Stimulated activated naive CD8-positive, alpha-beta T cell treated with anti-CD3 and anti-CD28 coated beads, Interleukin-15, Interleukin-2, amounts not matched to agents 100 U/mL and 50 U/mL, for 24 hours (primary cell): ENCODE data around the gene TIAM1.

Experiments used
- ATAC-seq: fragments of 150-1000 bp; cut with Tn5 transposase; one replicate; pipeline ENCODE4 v1.10.0; 2021
- DNase-seq: peaks from one replicate; pipeline ENCODE4 v3.0.0; 2021

Gene TIAM1

DNA sequence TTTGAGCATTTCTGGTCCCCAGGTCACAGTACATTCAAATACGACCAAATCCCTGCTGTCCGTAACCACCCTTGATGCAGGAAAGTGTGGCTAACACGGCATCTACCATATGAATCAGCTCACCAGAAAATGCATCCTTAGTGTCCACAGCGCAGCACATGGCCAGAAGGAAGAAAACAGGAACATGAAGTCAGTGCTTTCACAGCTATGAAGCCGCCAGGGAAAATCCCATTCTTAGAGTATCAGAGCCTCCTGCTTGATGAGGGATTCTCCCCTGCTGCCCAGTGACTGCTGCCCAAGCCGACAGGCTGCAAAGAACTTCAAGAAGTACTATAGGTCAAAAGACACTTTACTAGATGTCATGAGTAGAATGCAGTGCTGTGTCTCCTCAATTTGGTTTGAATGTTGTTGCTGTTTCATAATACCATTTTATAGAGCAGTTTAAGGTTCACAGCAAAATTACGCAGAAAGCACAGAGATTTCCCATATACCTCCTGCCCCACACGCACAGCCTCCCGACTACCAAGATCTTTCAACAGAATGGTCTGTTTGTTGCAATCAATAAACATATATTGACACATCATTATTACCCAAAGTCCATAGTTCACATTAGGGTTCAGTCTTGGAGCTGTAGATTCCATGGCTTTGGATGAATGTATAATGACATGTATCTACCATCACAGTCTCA lies 14.5 kb downstream of the TIAM1 start:
- DNase-seq (no peak), ATAC-seq (no peak)

DNA sequence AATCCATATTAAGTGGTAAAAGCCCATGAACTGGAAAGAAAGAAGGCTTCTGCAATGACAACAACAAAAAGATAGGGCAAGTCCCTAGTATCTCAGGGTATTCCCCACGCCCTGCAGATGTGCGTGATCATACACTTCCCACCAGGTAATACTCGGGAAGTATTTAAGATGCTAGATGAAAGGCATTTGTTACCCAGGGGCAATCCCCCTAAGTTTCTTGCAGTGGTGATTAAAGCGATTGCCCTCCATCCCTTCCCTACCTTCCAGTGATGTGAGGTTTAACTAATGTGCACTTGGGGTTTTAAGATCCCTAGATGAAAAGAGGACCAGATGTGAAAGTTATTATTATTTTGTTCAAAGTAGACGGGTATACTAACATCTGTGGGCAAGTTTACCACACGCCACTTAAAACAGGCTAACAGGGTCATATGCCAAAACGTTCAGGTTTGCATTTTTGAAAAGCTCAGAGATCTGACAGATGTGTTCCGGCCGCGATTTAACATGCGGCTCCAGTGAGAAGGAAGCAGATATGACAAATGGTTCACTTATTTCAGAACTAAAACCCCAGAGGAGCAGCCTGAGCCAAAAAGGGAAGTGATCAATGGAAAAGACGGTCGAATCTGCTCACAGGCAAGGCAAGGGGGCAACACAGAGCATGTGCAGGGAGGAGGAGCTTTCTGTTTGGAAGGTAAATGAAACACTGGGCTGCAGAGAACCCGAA lies 17.4 kb downstream of the TIAM1 start:
- ATAC-seq (peak; percentile 91), DNase-seq (peak; percentile 67)

DNA sequence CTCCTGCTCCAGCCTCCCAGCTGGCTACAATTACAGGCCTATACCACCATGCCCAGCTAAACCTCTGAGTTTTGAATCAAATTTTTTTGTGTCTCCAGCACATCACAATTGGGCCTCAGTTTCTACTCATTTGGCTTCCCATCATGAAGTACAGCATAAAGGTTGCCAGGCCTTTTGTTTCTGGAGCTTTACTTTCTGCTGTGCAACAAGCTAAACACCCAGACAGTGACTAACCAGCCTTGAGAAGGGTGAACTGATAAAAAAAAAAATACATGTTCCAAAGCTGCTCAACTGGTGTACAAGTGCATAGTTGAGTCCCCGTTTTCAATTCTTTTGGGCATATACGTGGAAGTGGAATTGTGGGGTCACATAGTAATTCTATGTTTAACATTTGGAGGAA lies 25.1 kb downstream of the TIAM1 start:
- DNase-seq (no peak), ATAC-seq (no peak)

DNA sequence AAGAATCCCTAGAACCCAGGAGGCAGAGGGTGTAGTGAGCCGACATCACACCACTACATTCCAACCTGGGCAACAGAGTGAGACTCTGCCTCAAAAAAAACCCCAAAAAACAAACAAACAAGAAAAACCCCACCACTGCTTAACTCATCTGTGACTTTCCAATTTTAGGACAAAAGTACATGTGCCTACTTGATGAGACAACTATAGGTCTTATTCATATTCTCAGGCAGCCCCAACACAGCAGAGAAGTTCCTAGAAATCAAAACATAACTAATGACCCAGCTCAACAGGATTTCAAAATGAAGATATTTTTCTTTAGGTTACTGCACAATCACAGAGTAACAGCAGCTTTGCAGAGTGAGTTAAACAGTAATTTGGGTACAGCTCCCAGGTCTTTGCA lies 26.4 kb downstream of the TIAM1 start:
- DNase-seq (no peak), ATAC-seq (no peak)

DNA sequence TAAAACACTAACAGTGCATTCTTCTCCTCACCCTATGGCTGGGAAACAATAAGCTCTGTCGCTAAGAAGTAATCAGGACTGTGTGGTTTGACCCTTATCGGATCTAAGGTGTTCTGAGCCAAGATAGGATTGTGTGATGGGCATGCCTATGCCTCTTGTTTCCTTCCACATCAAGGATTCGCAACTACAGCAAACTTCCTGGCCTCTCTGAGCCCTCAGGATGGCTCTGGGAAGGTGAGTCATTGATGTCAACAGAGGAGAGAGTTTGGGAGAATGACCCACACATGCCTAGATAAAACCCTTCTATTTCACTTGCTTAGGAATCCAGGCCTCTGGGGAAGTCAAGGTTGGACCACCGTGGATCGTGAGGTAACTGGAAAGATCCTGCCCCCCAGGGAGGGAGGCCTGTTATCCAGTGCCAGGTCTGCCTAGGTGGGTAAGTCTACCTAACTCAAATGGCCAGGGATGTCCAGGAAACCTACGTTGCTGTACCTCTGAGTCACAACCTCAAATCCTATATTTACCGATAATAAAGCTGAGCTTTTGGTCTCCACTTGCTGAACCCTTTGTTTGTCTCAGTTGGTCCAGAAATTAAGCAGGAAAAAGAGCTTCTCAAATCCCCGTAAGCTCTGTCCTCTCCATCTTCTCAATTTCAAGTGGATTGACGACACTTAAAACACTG lies 27.4 kb downstream of the TIAM1 start:
- DNase-seq (no peak), ATAC-seq (no peak)

DNA sequence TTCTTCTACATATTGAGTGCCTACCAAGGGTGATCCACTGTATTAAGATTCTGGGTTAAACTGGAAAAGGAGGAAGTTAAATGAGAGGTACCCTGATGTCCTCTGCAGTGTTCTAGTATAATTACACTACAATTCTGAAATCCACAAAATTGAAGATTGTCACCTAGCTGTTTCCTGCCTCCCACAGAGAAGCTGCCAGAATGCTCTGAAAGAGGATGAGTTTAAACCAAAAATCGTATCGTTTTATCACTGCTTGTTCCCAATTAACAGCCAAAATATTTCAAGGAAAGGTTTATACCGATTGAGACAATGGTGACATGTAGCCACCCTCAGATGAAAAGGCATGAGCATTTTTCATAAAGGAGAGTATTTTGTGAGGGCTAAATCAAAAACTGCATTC lies 28.0 kb downstream of the TIAM1 start:
- DNase-seq: no peak
- no peak for ATAC-seq

DNA sequence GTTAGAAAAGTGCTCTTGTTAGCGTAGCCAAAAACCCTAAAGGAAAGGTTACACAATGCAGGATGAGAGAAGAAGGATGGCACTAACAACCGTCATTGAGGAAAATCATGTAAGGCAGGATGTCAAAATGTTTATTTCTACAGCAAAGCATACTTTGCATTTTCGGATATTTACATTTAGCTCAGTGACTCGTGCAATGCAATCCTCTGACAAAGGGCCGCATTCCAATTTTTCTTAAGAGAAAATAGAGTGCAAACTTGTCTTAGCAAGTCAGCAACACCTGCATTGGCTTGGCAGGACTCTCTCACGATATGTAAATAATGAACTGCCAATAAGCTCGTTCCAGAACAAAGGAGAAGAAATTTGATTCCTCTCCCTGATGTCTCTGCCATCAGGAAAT lies 33.3 kb downstream of the TIAM1 start:
- DNase-seq: no peak
- ATAC-seq: no peak

DNA sequence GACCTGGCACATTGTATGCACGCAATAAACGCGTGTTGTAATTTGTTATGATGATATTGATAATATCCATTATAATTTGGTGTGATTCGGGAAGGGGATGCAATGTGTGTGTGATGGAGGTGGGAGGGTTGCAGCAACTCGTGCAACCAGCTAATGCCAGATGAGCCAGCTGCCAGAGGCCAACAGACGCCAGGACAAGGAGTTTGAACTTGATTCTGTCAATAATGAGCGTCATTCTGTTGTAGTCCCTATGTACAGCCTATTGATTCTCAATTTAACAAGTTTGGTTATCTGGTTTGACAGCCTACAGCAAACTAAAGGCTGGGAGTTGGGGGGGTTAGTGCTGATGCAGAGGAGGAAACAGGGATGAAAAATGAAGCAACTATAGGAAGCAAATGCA lies 35.5 kb downstream of the TIAM1 start:
- DNase-seq: no peak
- ATAC-seq: no peak

DNA sequence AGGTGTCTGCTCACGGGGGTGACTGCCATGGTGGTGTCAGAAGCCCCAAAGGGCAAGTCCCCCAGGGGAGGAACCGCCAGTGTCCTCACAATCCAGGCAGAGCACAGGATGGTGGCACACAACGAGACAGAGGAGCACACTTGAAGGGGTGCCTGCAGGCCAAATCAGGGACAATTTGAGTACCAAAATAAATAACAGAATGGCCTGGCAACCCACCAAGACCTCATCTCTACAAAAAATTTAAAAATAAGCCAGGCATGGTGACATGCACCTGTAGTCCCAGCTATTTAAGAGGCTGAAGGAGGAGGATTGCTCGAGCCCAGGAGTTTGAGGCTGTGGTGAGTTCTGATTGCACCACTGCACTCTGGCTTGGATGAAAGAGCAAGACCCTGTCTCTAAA lies 38.2 kb downstream of the TIAM1 start:
- DNase-seq: no peak

DNA sequence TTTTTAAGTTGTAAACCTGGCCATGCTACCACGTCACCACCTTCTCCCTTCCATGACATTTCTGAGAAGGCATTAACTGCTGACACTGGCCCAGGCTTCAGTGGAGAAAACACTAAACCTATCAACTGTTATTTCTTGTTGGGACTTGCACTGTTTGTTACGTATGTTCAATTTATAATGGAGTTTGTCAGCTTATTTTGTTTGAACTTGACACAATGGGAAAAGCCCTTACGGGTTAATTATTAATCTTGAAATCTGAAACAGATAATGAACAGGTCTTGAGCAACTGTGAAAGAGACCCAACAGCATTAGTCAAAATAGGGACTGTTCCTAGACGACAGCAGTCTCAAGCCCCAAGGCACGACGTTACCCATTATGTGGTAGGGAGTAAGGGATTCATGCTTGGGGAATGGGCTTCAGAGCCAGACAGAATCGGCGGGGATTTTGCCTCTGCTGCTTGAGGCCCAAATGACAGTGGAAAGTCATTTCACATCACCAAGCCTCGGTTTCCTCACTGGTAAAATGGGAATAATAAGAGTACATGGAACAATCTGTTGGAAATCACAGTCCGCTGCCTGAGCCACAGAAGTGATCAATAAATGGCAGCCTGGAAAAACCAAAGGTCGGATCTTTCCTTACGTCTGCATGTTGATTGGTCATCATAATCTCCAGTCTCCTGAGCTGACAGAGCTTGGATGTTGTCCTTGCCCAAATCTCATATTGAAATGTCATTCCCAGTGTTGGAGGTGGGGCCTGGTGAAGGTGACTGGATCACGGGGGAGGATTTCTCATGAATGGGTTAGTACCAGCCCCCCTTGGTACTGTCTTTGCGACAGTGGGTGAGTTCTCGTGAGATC lies 44.5 kb downstream of the TIAM1 start:
- no peak for ATAC-seq
- no peak for DNase-seq

More for the DNA sequence above, 38.2 kb downstream of the TIAM1 start:
- ATAC-seq: no peak

DNA sequence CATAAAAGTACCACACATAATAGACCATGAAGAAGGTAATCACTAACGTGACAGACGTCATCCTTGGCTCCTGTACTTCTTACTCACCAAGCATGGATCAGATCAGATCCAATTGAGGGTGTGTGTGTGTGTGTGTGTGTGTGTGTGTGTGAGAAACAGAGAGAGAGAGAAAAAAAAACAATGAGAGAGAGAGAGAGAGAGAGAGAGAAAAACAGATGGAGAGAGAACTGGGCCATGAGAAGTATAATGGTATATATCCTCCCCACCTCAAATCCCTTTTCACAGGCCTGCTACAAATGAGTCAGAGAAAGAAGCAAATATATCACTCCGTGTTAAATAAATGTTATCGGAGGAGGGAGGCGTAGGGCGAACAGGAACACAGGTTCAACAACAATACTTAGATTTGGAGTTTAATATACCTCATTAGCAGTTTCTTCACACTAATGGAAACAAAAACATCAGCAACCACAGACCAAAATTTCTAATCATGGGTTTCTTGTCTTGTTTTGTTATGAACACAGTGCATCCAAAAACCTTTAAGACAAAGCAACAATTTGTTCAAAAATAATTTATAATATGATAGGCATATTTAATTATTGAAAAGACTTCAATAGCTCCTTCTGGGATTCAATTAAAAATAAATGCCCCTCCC lies 45.3 kb downstream of the TIAM1 start:
- ATAC-seq (no peak), DNase-seq (no peak)

DNA sequence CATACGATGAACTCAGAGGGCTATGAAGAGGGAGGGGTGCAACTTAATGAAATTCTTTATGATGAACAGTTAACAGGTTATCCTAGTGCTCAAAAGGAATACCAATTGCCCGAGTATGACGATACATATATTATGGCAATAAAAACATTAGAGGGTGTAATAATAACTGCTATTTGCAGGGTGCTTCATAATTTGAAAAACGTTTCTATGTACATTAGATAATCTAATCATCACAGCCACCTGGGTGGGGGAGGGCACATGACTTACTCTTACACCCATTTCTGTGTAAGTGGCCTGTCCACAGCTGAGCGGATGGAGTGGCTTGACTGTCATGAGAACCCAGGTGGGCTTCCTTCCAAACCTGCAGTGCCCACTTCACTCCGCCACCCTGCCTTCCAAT lies 46.3 kb downstream of the TIAM1 start:
- DNase-seq (no peak), ATAC-seq (no peak)

DNA sequence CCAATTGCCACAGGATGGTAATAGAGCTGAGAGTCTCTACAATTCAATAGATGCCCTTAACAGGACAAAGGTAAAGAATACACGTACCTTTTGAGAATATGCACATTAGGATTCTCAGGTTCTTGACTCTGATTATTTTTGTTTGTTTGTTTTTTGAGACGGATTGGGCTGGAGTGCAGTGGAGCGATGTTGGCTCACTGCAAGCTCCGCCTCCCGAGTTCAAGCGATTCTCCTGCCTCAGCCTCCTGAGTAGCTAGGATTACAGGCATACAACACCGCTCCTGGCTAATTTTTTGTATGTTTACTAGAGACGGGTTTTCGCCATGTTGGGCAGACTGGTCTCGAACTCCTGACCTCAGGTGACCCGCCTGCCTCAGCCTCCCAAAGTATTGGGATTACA lies 48.4 kb downstream of the TIAM1 start:
- DNase-seq: no peak
- ATAC-seq: no peak

DNA sequence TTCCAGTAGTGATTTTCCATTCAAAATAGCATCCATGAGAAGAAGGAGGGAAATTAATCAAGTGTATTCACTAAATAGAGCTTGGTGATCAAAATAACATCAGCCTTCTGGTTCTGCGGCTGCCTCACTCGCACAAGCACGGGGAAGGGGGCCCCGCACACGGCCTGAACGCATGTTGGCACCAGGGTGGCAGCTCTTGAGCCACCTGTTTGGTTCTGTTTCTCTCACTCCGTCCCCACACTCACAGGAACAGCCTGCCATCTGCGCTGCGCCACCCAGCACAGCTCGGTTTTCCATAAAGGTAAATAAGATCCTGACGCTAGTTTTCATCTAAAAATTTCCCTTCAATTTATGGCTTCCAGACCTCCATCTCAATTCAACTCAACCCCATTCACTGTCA lies 49.4 kb downstream of the TIAM1 start:
- ATAC-seq (no peak), DNase-seq (no peak)

DNA sequence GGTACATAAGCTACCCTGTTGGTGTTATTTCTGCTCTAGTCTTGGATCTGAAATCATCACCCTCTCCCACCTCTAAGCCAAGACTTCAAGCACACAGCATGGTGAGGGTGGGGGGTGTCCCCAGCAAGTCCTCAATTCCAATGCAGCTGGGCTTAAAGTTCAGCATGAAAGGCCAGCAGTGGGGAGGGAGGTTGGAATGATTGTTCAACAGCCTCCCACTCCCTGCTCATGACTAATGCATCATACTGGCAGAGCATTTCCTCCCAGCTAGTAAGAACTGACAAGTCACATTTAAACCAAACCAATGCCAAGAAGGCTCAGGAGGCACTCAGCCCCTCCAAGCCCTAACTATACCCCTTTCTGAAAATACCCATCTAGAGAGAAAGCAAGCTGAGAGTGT lies 50.1 kb downstream of the TIAM1 start:
- DNase-seq (peak; percentile 75), ATAC-seq (peak; percentile 98)

DNA sequence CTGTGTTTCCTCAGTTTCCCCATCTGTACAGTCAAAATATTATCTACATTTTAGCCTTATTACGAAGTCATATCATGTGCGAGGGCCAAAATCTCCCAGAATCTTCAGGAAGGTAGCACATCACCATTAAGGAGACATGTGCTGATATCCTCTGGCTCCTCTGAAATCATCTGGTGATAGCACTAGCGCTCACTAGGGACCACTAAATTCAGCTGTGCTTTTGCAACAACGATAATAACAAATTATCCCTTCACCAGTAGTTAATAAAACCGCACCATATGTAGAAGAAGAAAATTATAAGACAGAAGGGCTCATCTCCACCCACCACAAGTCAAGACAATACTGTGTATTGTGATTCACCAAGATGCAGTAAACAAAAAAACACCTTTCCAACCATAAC lies 53.3 kb downstream of the TIAM1 start:
- no peak for ATAC-seq
- DNase-seq: no peak

DNA sequence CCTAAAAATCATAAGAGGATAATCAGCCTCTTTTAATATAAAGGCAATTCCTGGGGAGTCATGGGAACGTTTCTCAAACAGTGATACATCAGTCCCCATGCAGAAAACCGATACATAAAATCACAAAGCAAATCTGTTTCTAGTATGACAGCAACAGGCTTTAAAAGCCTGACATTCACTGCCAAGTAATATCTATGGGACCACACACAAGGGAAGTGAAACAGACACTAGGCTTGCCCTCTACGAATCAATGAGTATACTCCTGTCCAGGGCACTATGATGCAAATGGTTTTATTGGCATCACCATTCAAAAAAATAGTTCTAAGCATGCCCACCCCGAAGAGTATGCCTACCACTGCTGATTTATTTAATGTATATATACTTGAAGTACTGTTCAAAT lies 54.4 kb downstream of the TIAM1 start:
- ATAC-seq (no peak), DNase-seq (no peak)

DNA sequence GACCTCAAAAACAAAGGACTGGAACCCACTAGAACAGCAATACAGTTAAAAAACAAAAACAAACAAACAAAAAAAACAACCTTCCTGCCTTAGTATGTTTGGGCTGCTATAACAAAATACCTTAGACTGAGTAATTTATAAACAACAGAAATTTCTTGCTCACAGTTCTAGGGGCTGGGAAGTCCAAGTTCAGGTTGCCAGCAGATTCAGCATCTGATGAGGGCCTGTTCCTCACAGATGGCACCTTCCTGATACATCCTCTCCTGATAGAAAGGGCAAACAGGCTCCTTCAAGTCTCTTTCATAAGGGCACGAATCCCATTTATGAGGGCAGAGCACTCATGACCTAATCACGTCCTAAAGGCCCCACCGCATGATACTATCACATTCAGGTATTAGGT lies 55.9 kb downstream of the TIAM1 start:
- DNase-seq: no peak
- no peak for ATAC-seq

DNA sequence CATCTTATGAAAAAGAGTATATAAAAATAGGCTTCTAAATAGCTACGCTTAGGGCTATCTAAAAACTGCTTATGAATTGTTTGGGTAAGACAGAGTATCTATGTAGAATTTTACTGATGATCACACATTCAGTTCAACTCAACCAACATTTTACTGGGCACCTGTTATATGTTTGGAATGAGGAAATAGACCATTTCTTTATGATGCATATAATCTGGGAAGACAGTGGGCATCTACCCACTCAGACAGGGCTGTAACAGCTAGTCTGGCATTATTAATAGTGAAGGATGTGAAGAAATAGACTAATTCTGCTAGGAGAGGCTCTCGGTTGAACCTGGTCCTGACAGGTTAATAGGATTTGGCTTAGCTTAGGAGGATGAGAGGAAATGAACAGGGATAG lies 56.9 kb downstream of the TIAM1 start:
- DNase-seq: no peak
- ATAC-seq: no peak

DNA sequence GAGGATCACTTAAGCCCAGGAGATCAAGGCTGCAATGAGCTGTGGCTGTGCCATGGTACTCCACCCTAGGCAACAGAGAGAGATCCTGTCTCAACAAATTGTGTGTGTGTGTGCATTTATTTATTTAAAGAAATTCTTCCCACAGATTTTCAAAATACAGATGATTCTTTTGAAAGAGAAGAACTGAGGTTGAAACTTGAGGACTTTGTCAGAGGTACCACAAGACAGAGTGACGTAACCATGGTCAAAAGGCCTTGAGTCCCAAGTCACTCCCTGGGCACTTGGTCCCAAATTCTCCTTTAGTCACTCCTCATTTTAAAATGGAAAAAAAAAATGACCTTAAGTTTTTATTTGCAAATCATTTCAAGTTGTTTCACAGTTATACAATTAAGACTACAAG lies 57.4 kb downstream of the TIAM1 start:
- no peak for ATAC-seq
- DNase-seq: no peak

DNA sequence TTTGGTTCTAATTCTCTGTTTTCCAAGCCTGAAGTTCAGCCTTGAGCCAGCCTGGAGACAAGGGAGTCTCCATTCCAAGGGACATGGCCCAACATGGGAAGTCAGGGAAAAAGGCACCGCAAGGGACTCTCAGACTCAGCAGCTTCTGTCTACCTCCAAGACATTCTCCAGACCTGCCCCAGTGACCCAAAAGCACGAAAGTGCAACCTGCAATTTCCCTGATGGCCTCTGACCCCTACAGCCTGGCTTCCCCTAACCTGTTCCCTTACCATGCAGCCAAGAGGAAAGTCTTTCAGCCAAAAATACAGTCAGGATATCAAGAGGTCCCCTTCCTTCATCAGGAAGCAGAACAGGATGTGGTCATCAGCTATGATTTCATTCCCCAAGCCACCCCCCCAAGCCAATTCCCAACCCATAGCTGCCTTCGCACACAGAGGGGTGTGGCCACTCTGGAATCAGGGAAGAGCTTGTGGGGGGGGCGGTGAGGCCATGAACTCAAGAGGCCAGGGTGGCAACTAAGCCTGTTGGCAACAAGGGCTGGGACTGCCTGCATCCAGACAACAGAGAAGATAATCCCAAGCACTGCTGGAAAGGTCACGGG lies 59.2 kb downstream of the TIAM1 start:
- ATAC-seq (no peak), DNase-seq (no peak)

DNA sequence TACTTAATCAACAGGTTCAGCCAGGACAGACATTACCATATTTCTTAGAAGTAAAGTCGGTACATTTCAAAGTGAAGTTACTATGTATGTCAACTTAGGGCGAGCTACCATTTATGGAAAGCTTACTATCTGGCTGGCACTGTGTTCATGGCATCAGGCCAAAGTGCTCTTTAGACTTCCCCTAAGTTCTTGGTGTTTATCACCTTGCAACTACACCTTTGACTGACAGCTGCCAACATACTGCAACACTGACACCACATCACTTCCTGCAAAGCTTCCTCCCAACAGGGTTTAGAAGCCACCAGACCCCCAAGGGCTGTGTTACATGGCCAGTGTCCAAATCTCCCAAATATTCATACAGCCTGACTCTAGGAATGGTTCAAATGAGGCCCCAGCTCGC lies 61.0 kb downstream of the TIAM1 start:
- ATAC-seq: peak; percentile 52

More for the DNA sequence above, 61.0 kb downstream of the TIAM1 start:
- DNase-seq: peak; percentile 12
